Measurements from ENCODE around the gene AGPAT1. TPM values are rescaled to one million over a fixed set of nuclear protein-coding genes. Genes with fewer than 3 reads are reported as not detected.

AGPAT1 gene
- total and polyA plus RNA-seq, 10 of the 15 experiments (the other 5 are each of a cell fraction or from before 2014, with no cell fraction given): 13.9 to 39.5 (median 24.7) TPM

DNA sequence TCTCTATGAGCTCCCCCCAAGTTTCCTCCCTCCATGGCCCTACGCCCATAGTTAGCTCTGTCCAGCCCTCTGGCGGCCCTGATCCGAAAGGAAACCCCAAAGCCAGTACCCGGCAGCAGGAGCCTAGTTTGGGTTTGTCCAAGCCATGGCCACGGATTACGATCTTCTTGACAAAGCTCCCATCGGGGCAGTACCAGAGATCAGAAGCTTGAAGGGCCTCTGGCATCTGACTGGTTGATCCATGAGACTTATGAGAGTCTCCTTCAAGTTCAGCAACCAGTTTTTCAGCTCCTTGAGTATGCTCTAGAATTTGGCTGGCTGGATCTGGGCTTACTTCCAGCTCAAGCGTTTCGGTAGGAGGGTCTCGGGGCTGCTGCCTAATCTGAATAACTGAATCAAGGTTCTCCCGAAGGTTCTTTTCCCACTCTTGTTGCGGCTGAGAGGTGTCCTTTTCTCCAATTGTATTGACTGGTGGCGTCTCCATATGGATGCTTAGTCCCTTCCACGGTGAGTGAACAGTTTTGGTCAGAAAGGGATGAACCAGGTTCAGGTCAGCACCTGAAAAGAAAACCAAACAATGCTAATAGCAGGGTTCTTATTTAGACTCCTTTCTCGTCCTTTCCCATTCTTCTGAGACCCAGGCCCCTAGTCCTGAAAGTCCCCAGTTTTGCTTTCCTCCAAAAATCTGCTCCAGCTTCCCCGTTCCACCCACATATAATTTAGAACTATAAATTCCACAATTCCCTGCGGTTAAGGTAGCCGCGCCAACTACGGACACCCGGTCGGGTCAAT is 46.4 kb downstream of the AGPAT1 start:
- intact Hi-C loops (cut with micrococcal nuclease; ENCODE audit: unreplicated experiment): loop anchor here (1.0 kb wide), 1 partner anchor 61 kb away; the partner anchor contains the start of gene PBX2
- RAD21 ChIA-PET (ENCODE audit: unreplicated experiment): interaction anchor here (1.0 to 3.7 kb wide), 3 partner anchors 48 to 67 kb away, joined by 5 to 27 read pairs (median 6); partner anchors contain the start of genes GPSM3 and PBX2
- in situ Hi-C loops (cut with MboI): no loop called here

More for the DNA sequence above, 46.4 kb downstream of the AGPAT1 start:
- Histone ChIP-seq H3K9ac (ENCODE audit: control insufficient read depth, insufficient read depth, low read length) (peak overlapping the region; percentile 83), H3K4me2 (ENCODE audit: control insufficient read depth, insufficient read depth) (peak overlapping the region; percentile 88), H2AFZ (ENCODE audit: control insufficient read depth, low read depth, low read length) (peak overlapping the region; percentile 92), H3K27ac (ENCODE audit: control insufficient read depth, insufficient read depth) (peak overlapping the region; percentile 75), H4K20me1 (ENCODE audit: control insufficient read depth, insufficient read depth) (no peaks in the 10 kb centered on the region), H3K79me2 (ENCODE audit: control insufficient read depth, insufficient read depth, low read length) (peaks cover 23% of the 10 kb centered on the region), H3K27me3 (replicated peaks in 1 of 2; ENCODE audit: control insufficient read depth in 2 of 2, insufficient read depth in 2 of 2, low read length in 1 of 2) (no peaks in the 10 kb centered on the region), H3K36me3 (ENCODE audit: control insufficient read depth in 2 of 2, insufficient read depth in 2 of 2, low read length in 1 of 2) (peaks cover 0 to 6% of the 10 kb centered on the region in 2 experiments; a peak in 1 of 4 replicates), H3K9me3 (replicated peaks; ENCODE audit: control insufficient read depth, insufficient read depth, low read length) (no peaks in the 10 kb centered on the region), H3K4me1 (ENCODE audit: control insufficient read depth, insufficient read depth, low read length) (peaks cover 13% of the 10 kb centered on the region), H3K4me3 (peak overlapping the region; percentile 75)
- CTCF ChIA-PET: interaction anchor here (0.7 to 4.6 kb wide), 6 partner anchors 12 to 823 kb away, joined by 3 to 48 read pairs (median 5); partner anchors contain the start of genes GPSM3 and HLA-DMA
- SMC1A ChIA-PET (ENCODE audit: uncharacterized antibody, unreplicated experiment): interaction anchor here (0.6 to 3.8 kb wide), 5 partner anchors 11 to 427 kb away, joined by 3 to 24 read pairs (median 15); partner anchors contain the start of genes AGPAT1, GPSM3 and PBX2
- DNase-seq (ENCODE audit: low read depth, low spot score): no peak
- POLR2A ChIA-PET: interaction anchor here (0.5 to 5.1 kb wide), 9 partner anchors 47 to 1917 kb away, joined by 3 to 69 read pairs (median 9); partner anchors contain the start of genes AGPAT1, EHMT2, GPSM3 and NEU1
- WGBS (ENCODE audit: insufficient coverage, insufficient replicate concordance, low lambda C conversion rate, missing lambda C conversion rate): 31% methylated on average over 22 of the region's 22 CpGs
- FAIRE-seq: no peak
- no peak for ATAC-seq
- BruUV-seq (replicated peaks): TSS peak; percentile 30
- TF ChIP-seq LARP7 (IDR thresholded peaks at IDR 0.05) (0 out of 2 replicates have a peak, but pooled peaks have one; percentile 36), IKZF1 (conservative IDR thresholded peaks at IDR 0.05) (0 out of 2 replicates have a peak, but pooled peaks have one; percentile 90), CBFB (IDR thresholded peaks at IDR 0.05; ENCODE audit: low read depth) (peak; percentile 71; the same call in 1 of the 2 replicates), PAX8 (IDR thresholded peaks at IDR 0.05) (no peak), CHD1 (IDR thresholded peaks at IDR 0.05; ENCODE audit: low read depth, low read length) (no peak), SIX5 (IDR thresholded peaks at IDR 0.05; ENCODE audit: low read depth, low read length, severe bottlenecking) (peak; percentile 71), RUNX3 (IDR thresholded peaks at IDR 0.05; ENCODE audit: low read length) (peak; percentile 92), NFYA (IDR thresholded peaks at IDR 0.05; ENCODE audit: borderline replicate concordance, low read depth, low read length) (no peak), ZSCAN29 (IDR thresholded peaks at IDR 0.05) (no peak), EGR1 (IDR thresholded peaks at IDR 0.05; ENCODE audit: borderline replicate concordance in 1 of 2, low read depth in 2 of 2, low read length in 2 of 2) (peak in 1 of 2 experiments; percentile 29; a peak in 1 of 3 replicates), BMI1 (IDR thresholded peaks at IDR 0.05; ENCODE audit: borderline replicate concordance) (no peak)

All from GM12878 (cell line).